Ishikawa (cell line): ENCODE data around the gene GATAD2B.

Experiments
- CEBPB ChIP-seq: IDR thresholded peaks from 2 replicates; pipeline ENCODE4 v1.6.1; 2012
- CREB1 ChIP-seq: IDR thresholded peaks from 2 replicates; pipeline ENCODE4 v1.6.1; 2012; ENCODE audit warnings: low read depth
- EGR1 ChIP-seq: IDR thresholded peaks from 2 replicates; pipeline ENCODE4 v1.6.1; 2012
- EP300 ChIP-seq: IDR thresholded peaks from 2 replicates; pipeline ENCODE4 v1.6.1; 2012; ENCODE audit warnings: borderline replicate concordance
- MAX ChIP-seq: IDR thresholded peaks from 2 replicates; pipeline ENCODE4 v1.6.1; 2012
- TCF12 ChIP-seq: IDR thresholded peaks from 2 replicates; pipeline ENCODE4 v1.6.1; 2012; ENCODE audit warnings: low read depth
- USF1 ChIP-seq: IDR thresholded peaks from 2 replicates; pipeline ENCODE4 v1.6.1; 2012
- ZBTB7A ChIP-seq: IDR thresholded peaks from 2 replicates; pipeline ENCODE4 v1.6.1; 2012; ENCODE audit warnings: low read depth

- no peak for TF ChIP-seq CEBPB
- no peak for TF ChIP-seq ZBTB7A
- TF ChIP-seq USF1 = no peak
- TF ChIP-seq MAX = no peak
- no peak for TF ChIP-seq CREB1
- TF ChIP-seq TCF12 = no peak
- TF ChIP-seq EP300 = no peak
- no peak for TF ChIP-seq EGR1
Measured at GRCh38 chr1:153763365-153764225, 159.2 kb downstream of the GATAD2B start.
